Fibroblast of the aortic adventitia (primary cell): Measurements from ENCODE around the gene INPP5F. TPM values are rescaled to one million over a fixed set of nuclear protein-coding genes. Genes with fewer than 3 reads are reported as not detected.
A peak's percentile ranks its signal among the peaks of the same experiment; 100 is the strongest.
"Not testable (repeated sequence)": the region's sequence is repeated elsewhere in the genome, so short reads cannot be mapped to it uniquely, and the experiment has no call there.

Experiments used
- DNase-seq: peaks from one replicate; pipeline ENCODE4 v3.0.0-alpha.2; 2010; ENCODE audit warnings: low read depth
- H3K4me3 ChIP-seq: 2 replicates; pipeline ENCODE4 v1.5.1; 2011; ENCODE audit warnings: low read depth, mild to moderate bottlenecking, control low read depth, low read length, moderate library complexity
- total RNA-seq: library from RNA; depleted of rRNA; stranded (reverse); fragments of >200 nt; gene quantifications from 2 replicates; pipeline ENCODE4 v1.2.3, GENCODE V29; 2012; ENCODE audit warnings: low replicate concordance
- TF ChIP-seq, protein P1 (sequence below): IDR thresholded peaks from 2 replicates; pipeline ENCODE4 v1.5.1; 2011; ENCODE audit warnings: mild to moderate bottlenecking, low read length, control low read depth, inconsistent platforms; ENCODE audit not compliant: insufficient read depth

Gene INPP5F
- total RNA-seq, 1 donor = 22.2 TPM

DNA sequence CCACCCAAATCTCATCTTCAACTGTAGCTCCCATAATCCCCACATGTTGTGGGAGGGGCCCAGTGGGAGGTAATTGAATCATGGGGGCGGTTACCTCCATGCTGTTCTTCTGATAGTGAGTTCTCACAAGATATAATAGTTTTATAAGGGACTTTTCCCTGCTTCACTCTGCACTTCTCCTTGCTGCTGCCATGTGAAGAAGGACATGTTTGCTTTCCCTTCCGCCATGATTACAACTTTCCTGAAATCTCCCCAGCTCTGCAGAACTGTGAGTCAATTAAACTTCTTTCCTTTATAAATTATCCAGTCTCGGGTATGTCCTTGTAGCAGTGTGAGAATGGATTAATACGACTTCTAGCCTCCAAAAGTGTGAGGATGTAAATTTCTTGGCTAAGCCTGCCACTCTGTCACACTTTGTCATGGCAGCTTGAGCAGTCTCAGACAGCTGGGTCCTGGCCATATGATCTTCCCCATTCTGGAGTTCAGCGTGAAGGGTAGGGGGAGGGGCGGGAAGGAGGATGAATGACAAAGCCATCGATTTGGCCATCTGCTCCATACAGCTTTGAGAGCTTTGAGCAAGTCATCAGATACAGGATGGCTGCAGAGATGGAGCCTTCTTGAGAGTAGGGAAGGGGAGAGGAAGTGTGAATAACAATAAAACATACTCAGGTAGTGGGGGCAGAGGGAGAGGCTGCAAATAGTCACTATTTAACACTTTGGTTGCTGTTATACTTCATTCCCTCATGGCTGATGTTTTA, 19.1 kb upstream of the INPP5F start:
- no peak overlapping the region for H3K4me3 ChIP-seq
- DNase-seq = no peak
- TF ChIP-seq, protein P1, sequence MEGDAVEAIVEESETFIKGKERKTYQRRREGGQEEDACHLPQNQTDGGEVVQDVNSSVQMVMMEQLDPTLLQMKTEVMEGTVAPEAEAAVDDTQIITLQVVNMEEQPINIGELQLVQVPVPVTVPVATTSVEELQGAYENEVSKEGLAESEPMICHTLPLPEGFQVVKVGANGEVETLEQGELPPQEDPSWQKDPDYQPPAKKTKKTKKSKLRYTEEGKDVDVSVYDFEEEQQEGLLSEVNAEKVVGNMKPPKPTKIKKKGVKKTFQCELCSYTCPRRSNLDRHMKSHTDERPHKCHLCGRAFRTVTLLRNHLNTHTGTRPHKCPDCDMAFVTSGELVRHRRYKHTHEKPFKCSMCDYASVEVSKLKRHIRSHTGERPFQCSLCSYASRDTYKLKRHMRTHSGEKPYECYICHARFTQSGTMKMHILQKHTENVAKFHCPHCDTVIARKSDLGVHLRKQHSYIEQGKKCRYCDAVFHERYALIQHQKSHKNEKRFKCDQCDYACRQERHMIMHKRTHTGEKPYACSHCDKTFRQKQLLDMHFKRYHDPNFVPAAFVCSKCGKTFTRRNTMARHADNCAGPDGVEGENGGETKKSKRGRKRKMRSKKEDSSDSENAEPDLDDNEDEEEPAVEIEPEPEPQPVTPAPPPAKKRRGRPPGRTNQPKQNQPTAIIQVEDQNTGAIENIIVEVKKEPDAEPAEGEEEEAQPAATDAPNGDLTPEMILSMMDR = no peak

DNA sequence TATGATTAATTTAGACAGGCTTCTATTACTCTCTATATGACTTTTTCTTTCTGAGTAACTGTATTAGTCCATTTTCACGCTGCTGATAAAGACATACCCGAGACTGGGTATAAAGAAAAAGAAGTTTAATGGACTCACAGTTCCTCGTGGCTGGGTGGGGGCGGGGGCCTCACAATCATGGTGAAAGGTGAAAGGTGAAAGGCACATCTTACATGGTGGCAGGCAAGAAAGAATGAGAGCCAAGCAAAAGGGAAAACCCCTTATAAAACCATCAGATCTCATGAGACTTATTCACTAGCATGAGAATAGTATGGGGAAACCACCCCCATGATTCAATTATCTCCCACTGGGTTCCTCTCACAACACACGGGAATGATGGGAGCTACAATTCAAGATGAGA, 18.5 kb upstream of the INPP5F start:
- DNase-seq, H3K4me3 ChIP-seq: not testable (repeated sequence)

DNA sequence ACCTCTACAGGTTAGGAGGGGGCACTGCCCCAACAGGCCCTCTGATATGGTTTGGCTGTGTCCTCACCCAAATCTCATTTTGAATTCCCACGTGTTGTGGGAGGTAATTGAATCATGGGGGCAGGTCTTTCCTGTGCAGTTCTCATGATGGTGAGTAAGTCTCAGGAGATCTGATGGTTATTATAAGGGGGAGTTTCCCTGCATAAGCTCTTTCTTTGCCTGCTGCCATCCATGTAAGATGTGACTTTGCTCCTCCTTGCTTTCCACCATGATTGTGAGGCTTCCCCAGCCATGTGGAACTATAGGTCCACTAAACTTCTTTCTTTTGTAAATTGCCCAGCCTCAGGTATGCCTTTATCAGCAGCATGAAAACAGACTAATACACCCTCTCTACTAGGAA, 14.9 kb upstream of the INPP5F start:
- DNase-seq, H3K4me3 ChIP-seq: not testable (repeated sequence)

DNA sequence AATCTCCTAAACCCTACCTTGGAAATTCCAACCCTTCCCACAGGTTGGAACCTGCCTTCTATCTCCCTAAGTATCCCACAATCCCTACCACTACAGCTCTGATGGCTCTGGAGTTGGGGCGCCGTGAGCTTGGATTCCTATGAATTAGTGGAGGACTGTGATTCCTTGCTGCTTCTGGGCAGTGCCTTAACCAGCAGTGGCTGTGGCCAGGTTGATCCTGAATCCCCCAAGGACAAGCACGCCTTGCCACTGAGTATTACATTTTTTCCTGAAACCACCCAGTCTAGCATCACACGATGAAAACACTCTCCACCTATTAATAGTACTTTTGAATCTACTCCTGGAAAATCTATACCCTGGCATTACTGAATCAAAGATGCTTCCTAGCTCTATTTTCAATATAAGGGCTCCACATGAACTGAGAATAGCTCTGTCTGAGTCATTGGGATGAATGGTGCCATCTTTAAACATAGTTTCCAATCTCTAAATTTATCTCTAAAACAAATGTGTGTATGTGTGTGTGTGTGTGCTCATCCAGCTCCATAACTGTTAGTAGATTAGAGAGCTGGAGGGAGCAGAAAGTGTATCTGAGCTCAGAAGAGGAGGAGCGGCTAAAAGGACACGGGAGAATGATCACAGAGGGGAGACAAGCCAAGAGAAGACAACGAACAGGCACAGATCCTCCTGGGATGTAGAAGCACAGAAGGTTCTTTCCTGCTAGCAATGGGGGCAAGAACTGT, 11.9 kb upstream of the INPP5F start:
- peak; percentile 19 for DNase-seq
- TF ChIP-seq, protein P1 = no peak

DNA sequence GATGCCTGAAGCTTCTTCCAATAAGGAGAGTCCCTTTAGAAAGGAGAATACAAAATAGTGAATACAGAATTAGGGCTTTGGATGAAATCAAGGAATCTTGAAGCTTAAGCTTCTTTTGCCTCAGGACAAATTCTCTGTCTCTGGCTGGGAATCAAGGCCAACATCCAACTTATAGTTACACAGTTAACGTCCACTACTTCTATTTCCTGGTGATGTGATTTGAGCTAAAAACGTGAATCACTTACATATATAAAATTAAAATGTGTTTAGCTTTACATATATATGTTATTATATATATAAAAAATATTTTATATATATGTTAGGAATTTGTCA, 11.4 kb upstream of the INPP5F start:
- no peak for DNase-seq
- TF ChIP-seq, protein P1 = no peak
- no peak overlapping the region for H3K4me3 ChIP-seq

More for the DNA sequence above, 11.9 kb upstream of the INPP5F start:
- no peak overlapping the region for H3K4me3 ChIP-seq

DNA sequence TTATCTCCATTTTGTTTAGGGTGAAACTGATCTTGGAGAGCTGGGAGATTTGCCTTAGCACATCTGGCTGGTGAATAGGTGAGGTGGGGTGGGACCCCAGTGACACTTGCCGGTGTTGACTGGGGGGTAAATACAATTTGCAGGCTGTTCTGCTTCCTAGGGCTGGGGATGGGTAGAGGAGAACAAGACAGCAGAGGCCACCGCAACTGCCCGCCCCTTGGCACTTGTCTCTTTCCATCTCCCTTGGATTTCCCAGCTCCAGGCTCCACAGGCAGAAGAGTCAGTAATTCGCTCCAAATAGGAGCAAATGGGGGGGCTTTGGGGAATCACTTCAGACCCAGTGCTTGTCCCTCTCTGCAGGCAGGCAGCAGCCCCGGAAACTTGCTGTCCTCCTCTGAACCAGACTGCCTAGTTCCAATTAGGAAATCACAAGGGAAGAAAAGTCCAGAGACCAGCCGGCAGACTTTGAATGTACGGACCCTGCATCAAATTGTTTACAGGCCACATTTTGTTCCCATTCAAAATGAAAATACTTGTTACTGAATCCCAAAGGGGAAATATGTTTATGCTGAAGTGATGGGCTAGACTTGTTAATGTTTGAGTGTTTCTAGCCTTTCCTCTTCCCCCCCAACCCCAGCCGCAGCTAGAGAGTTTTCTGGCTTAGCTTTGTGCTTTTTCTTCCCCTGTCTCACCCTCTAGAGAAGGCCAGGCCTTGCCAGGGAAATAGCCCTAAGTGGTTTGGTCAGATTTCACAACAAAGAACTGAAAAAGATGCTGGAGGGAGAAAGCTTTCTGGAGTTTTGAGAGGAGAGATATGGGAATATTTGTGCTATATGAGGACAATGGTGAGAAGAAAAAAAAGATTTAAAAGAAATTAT, 10.0 kb upstream of the INPP5F start:
- TF ChIP-seq, protein P1 = no peak
- H3K4me3 ChIP-seq = no peak overlapping the region
- DNase-seq = peak; percentile 36

DNA sequence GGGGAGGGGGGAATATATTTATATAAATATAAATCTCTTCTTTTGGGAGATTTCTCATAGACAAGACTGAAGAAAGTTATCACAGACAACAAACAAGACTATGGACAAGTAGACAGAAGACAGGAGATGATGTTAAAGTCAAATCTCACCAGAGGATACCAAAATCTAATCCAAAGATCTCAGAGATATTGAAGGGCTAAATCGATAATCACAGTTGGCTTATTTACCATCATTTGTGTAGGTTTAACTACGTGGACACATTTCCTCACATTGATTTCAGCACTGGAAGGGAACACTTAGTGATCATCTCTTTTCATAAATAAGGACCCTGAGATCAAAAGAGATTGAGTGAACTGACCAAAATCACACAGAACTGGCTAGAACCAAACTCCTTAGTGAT, 2.7 kb upstream of the INPP5F start:
- DNase-seq = no peak
- TF ChIP-seq, protein P1 = no peak
- no peak overlapping the region for H3K4me3 ChIP-seq
